NCI-H1092 treated with DMSO at 0.1 percent for 48 hours (cell line): Measurements from ENCODE around the gene ACE.

Experiments used
- DNase-seq: peaks from one replicate; lab custom pipeline; 2025; lab: John Stamatoyannopoulos, UW

The ACE gene

GRCh38 chr17:63474586-63475460 is 2.0 kb upstream of the ACE start:
- DNase-seq: no peak

- no peak for DNase-seq
Measured at GRCh38 chr17:63475491-63476412, 1.1 kb upstream of the ACE start.

GRCh38 chr17:63476459-63476853 is 405 bp upstream of the ACE start:
- DNase-seq: peak; percentile 60

GRCh38 chr17:63477480-63478440 is 899 bp downstream of the ACE start:
- DNase-seq: peak; percentile 66

GRCh38 chr17:63478814-63479494 is 2.1 kb downstream of the ACE start:
- peak; percentile 34 for DNase-seq

- DNase-seq: peak; percentile 57
Measured at GRCh38 chr17:63479495-63480184, 2.8 kb downstream of the ACE start.

- DNase-seq: no peak
Measured at GRCh38 chr17:63480192-63480784, 3.4 kb downstream of the ACE start.

GRCh38 chr17:63480826-63481487 is 4.1 kb downstream of the ACE start:
- peak; percentile 88 for DNase-seq

GRCh38 chr17:63481488-63481870 is 4.6 kb downstream of the ACE start:
- DNase-seq: no peak

GRCh38 chr17:63482509-63482908 is 5.6 kb downstream of the ACE start:
- no peak for DNase-seq

GRCh38 chr17:63483038-63483437 is 6.2 kb downstream of the ACE start:
- no peak for DNase-seq

- no peak for DNase-seq
Measured at GRCh38 chr17:63483655-63484575, 7.1 kb downstream of the ACE start.

GRCh38 chr17:63486317-63487013 is 9.6 kb downstream of the ACE start:
- DNase-seq: no peak

GRCh38 chr17:63487014-63487339 is 10.1 kb downstream of the ACE start:
- DNase-seq: no peak

GRCh38 chr17:63488851-63489250 is 12.0 kb downstream of the ACE start:
- no peak for DNase-seq

- DNase-seq: no peak
Measured at GRCh38 chr17:63489291-63489690, 12.4 kb downstream of the ACE start.

GRCh38 chr17:63490329-63490728 is 13.5 kb downstream of the ACE start:
- no peak for DNase-seq

- DNase-seq: no peak
Measured at GRCh38 chr17:63490858-63491400, 14.1 kb downstream of the ACE start.
